ENCODE data around the gene ZNF101. TPM values are rescaled to one million over a fixed set of nuclear protein-coding genes. Genes with fewer than 3 reads are reported as not detected.
"Not testable (repeated sequence)": the region's sequence is repeated elsewhere in the genome, so short reads cannot be mapped to it uniquely, and the experiment has no call there.

Gene ZNF101
- total and polyA plus RNA-seq, 4 donors = 7.4 to 12.4 (median 10.4) TPM

- Histone ChIP-seq H3K4me1 (ENCODE audit: control insufficient read depth in 5 of 5, insufficient read depth in 5 of 5, low read length in 5 of 5) (no peaks in the 10 kb centered on the region), H3K9me3 (ENCODE audit: control insufficient read depth in 4 of 4, insufficient read depth in 3 of 4, low read length in 3 of 4) (peaks cover 0 to 14% (median 3%) of the 10 kb centered on the region in 4 donors), H3K4me3 (no peak overlapping the region), H3K27me3 (ENCODE audit: control insufficient read depth in 3 of 3, insufficient read depth in 3 of 3, low read length in 2 of 3) (no peaks in the 10 kb centered on the region), H3K36me3 (ENCODE audit: control insufficient read depth in 4 of 4, insufficient read depth in 4 of 4, low read length in 4 of 4) (no peaks in the 10 kb centered on the region), H3K9ac (ENCODE audit: insufficient read depth in 1 of 2, low read length in 2 of 2) (no peak overlapping the region), H3K27ac (ENCODE audit: low read depth in 1 of 2, low read length in 1 of 2) (no peak overlapping the region)
- DNase-seq = no peak
- ATAC-seq (ENCODE audit: insufficient read depth, low FRiP score) = no peak
- TF ChIP-seq CTCF (IDR thresholded peaks at IDR 0.05; ENCODE audit: control extremely low read depth, extremely low read depth) = no peak
- 95 to 97% methylated on average over 6 of the region's 6 CpGs for WGBS, 2 donors
Measured at GRCh38 chr19:19686580-19686979, 17.9 kb downstream of the ZNF101 start.

- Histone ChIP-seq H3K4me1 (ENCODE audit: control insufficient read depth in 5 of 5, insufficient read depth in 5 of 5, low read length in 5 of 5) (no peaks in the 10 kb centered on the region), H3K27me3 (ENCODE audit: control insufficient read depth in 3 of 3, insufficient read depth in 3 of 3, low read length in 2 of 3) (no peaks in the 10 kb centered on the region), H3K4me3 (no peak overlapping the region), H3K9ac (ENCODE audit: insufficient read depth in 1 of 2, low read length in 2 of 2) (no peak overlapping the region), H3K36me3 (ENCODE audit: control insufficient read depth in 4 of 4, insufficient read depth in 4 of 4, low read length in 4 of 4) (no peaks in the 10 kb centered on the region), H3K9me3 (ENCODE audit: control insufficient read depth in 4 of 4, insufficient read depth in 3 of 4, low read length in 3 of 4) (peaks cover 0 to 11% (median 3%) of the 10 kb centered on the region in 4 donors), H3K27ac (ENCODE audit: low read depth in 1 of 2, low read length in 1 of 2) (no peak overlapping the region)
- whole genome bisulfite sequencing, 2 donors = 98 to 99% methylated on average over 3 of the region's 3 CpGs
- no peak for TF ChIP-seq CTCF (IDR thresholded peaks at IDR 0.05; ENCODE audit: control extremely low read depth, extremely low read depth)
- ATAC-seq (ENCODE audit: insufficient read depth, low FRiP score) (no peak), DNase-seq (peak in 1 of 3 donors; percentile 14)
Measured at GRCh38 chr19:19687090-19687489, 18.5 kb downstream of the ZNF101 start.

- H3K9me3 ChIP-seq (ENCODE audit: control insufficient read depth in 4 of 4, insufficient read depth in 3 of 4, low read length in 3 of 4); H3K27me3 ChIP-seq (ENCODE audit: control insufficient read depth in 3 of 3, insufficient read depth in 3 of 3, low read length in 2 of 3); H3K27ac ChIP-seq (ENCODE audit: low read depth in 1 of 2, low read length in 1 of 2); DNase-seq; H3K4me1 ChIP-seq (ENCODE audit: control insufficient read depth in 5 of 5, insufficient read depth in 5 of 5, low read length in 5 of 5); H3K36me3 ChIP-seq (ENCODE audit: control insufficient read depth in 4 of 4, insufficient read depth in 4 of 4, low read length in 4 of 4); H3K9ac ChIP-seq (ENCODE audit: insufficient read depth in 1 of 2, low read length in 2 of 2); ATAC-seq (ENCODE audit: insufficient read depth, low FRiP score); H3K4me3 ChIP-seq: not testable (repeated sequence)
- WGBS, 2 donors = 97 to 99% methylated on average over 10 of the region's 10 CpGs
Measured at GRCh38 chr19:19689023-19689422, 20.4 kb downstream of the ZNF101 start.

- DNase-seq (no peak), ATAC-seq (ENCODE audit: insufficient read depth, low FRiP score) (no peak)
- Histone ChIP-seq H3K9ac (ENCODE audit: insufficient read depth in 1 of 2, low read length in 2 of 2) (no peak overlapping the region), H3K4me3 (no peak overlapping the region), H3K36me3 (ENCODE audit: control insufficient read depth in 4 of 4, insufficient read depth in 4 of 4, low read length in 4 of 4) (no peaks in the 10 kb centered on the region), H3K9me3 (ENCODE audit: control insufficient read depth in 4 of 4, insufficient read depth in 3 of 4, low read length in 3 of 4) (peaks cover 0 to 7% (median 0%) of the 10 kb centered on the region in 4 donors), H3K27me3 (ENCODE audit: control insufficient read depth in 3 of 3, insufficient read depth in 3 of 3, low read length in 2 of 3) (no peaks in the 10 kb centered on the region), H3K27ac (ENCODE audit: low read depth in 1 of 2, low read length in 1 of 2) (no peak overlapping the region), H3K4me1 (ENCODE audit: control insufficient read depth in 5 of 5, insufficient read depth in 5 of 5, low read length in 5 of 5) (no peaks in the 10 kb centered on the region)
- 87 to 95% methylated on average over 10 of the region's 10 CpGs for WGBS, 2 donors
- TF ChIP-seq CTCF (IDR thresholded peaks at IDR 0.05; ENCODE audit: control extremely low read depth, extremely low read depth) = no peak
Measured at GRCh38 chr19:19691683-19692082, 23.0 kb downstream of the ZNF101 start.
